Skin of body (tissue), 1 donor: Measurements from ENCODE around the gene COIL. TPM values are rescaled to one million over a fixed set of nuclear protein-coding genes. Genes with fewer than 3 reads are reported as not detected.

Source experiments
- total RNA-seq: library from RNA; depleted of rRNA; stranded (reverse); fragments of >200 nt; gene quantifications from one replicate; pipeline ENCODE4 v1.2.3, GENCODE V29; 2014

The COIL gene
- total RNA-seq, 1 donor from 2014 or later: 17.1 TPM

Other genes starting within 250 kb of the COIL start
- 0.79 TPM for gene C17orf67, start 127.1 kb downstream of the COIL start, total RNA-seq
- gene DGKE, start 126.9 kb downstream of the COIL start, total RNA-seq: 9.4 TPM
- gene TRIM25, start 47.0 kb downstream of the COIL start, total RNA-seq: 21.6 TPM
- 40.9 TPM for gene SCPEP1, start 17.1 kb upstream of the COIL start, total RNA-seq
- gene AKAP1, start 124.2 kb upstream of the COIL start, total RNA-seq: 28.7 TPM